AG09319 (cell line): ENCODE measurements around the gene MUC12.

ENCODE experiments used
- DNase-seq: peaks from one replicate; pipeline ENCODE4 v3.0.0-alpha.2; 2010; ENCODE audit warnings: low read depth; ENCODE audit errors: extremely low read depth
- TF ChIP-seq, protein P1 (sequence below): IDR thresholded peaks from 2 replicates; pipeline ENCODE4 v1.5.1; 2011; ENCODE audit warnings: low read depth, mild to moderate bottlenecking, inconsistent platforms, low read length, moderate library complexity

Gene MUC12

GRCh38 chr7:100942045-100942774 is 27.2 kb upstream of the MUC12 start:
- no peak for DNase-seq

DNA sequence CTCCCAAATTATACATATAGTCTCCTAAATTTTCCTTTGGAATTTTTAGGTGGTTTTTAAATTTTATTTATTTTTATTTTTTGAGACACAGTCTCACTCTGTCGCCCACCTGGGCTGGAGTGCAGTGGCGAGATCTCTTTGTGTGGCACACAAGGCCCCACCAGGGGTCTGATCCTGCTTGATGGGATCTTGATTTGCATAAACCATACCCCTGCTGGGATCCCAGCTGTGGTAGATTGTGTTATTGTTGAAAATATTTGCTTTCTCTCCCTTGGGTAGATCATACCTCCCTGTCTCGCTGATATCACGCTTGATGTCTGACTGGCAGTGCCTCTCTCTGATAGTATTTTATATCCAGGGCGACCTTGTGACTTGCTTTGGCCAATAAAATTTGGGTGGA is 25.7 kb upstream of the MUC12 start:
- DNase-seq: no peak

More at GRCh38 chr7:100942045-100942774, 27.2 kb upstream of the MUC12 start:
- TF ChIP-seq, protein P1, sequence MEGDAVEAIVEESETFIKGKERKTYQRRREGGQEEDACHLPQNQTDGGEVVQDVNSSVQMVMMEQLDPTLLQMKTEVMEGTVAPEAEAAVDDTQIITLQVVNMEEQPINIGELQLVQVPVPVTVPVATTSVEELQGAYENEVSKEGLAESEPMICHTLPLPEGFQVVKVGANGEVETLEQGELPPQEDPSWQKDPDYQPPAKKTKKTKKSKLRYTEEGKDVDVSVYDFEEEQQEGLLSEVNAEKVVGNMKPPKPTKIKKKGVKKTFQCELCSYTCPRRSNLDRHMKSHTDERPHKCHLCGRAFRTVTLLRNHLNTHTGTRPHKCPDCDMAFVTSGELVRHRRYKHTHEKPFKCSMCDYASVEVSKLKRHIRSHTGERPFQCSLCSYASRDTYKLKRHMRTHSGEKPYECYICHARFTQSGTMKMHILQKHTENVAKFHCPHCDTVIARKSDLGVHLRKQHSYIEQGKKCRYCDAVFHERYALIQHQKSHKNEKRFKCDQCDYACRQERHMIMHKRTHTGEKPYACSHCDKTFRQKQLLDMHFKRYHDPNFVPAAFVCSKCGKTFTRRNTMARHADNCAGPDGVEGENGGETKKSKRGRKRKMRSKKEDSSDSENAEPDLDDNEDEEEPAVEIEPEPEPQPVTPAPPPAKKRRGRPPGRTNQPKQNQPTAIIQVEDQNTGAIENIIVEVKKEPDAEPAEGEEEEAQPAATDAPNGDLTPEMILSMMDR: no peak

GRCh38 chr7:100944138-100944537 is 25.2 kb upstream of the MUC12 start:
- TF ChIP-seq, protein P1: no peak
- no peak for DNase-seq

More for the DNA sequence above, 25.7 kb upstream of the MUC12 start:
- TF ChIP-seq, protein P1: no peak

DNA sequence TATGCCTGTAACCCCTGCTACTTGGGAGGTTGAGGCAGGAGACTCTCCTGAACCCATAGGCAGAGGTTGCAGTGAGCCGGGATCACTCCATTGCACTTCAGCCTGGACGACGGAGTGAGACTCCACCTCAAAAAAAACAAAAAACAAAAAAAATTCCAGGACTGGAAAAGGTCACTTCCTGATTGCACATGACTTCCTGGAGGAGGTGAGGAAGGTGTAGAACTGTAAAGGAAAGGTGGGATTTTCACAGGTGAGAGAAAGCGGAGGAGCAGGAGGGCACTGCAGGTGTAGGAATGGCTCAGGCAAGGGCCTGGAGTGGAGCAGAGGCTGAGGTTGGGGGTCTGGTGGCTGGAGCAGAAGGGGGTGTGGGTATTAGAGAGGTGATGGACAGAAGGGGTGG is 23.3 kb upstream of the MUC12 start:
- TF ChIP-seq, protein P1: no peak

DNA sequence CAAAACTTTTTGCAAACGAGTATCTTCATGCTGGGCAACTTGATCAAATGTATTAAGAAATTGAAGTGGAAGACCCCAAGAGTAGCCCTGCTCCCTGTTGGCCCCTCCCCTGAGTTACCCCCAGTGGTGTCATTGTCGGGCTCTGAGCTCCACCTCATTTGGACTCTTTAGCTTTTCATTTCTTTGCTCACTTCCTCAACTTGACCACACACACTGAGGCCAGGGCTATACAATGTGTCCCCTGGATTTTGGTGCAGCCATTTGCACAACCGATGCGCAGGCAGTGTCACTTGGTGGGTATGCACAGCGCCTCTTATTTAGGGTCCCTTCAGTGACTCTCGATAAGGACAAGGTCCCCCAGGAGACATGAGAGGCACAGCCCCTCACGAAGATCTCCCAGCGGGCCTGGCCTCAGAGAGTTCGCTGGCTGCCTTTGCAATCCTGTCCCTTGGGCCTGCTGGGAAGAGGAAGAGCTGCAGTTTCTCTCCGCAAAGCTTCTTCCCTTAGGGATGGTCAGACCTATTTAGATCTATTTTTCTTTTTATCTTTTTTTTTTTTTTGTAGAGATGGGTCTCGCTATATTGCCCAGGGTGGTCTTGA is 22.5 kb upstream of the MUC12 start:
- TF ChIP-seq, protein P1: no peak

More for the DNA sequence above, 23.3 kb upstream of the MUC12 start:
- no peak for DNase-seq

DNA sequence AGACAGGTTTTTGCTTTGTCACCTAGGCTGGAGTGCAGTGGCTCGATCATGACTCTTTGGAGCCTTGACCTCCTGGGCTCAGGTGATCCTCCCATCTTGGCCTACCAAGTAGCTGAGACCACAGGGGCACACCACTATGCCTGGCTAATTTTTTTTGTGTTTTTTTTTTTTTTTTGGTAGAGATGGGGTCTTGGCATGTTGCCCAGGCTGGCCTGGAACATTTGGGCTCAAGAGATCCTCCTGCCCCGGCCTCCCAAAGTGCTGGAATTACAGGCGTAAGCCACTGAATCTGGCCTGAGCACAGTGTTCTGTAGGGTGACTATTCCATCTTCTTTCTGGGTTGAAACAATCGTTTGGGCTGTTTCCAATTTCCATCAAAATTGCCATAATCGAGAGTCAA is 21.6 kb upstream of the MUC12 start:
- TF ChIP-seq, protein P1: no peak
- DNase-seq: no peak

More for the DNA sequence above, 22.5 kb upstream of the MUC12 start:
- no peak for DNase-seq

- TF ChIP-seq, protein P1: no peak
- DNase-seq: no peak
Observed at GRCh38 chr7:100949227-100949932, 20.0 kb upstream of the MUC12 start, which contains the start of gene MUC3A. TSS of gene MUC3A (plus strand) at chr7:100949534. CDS start at chr7:100949625, 91 bp downstream.
